ENCODE results near the gene DNAH14. TPM values are rescaled to one million over a fixed set of nuclear protein-coding genes. Genes with fewer than 3 reads are reported as not detected.

Gene DNAH14
- total and polyA plus RNA-seq, 2 experiments from 2014 or later = 55.3 to 80.2 TPM

DNA sequence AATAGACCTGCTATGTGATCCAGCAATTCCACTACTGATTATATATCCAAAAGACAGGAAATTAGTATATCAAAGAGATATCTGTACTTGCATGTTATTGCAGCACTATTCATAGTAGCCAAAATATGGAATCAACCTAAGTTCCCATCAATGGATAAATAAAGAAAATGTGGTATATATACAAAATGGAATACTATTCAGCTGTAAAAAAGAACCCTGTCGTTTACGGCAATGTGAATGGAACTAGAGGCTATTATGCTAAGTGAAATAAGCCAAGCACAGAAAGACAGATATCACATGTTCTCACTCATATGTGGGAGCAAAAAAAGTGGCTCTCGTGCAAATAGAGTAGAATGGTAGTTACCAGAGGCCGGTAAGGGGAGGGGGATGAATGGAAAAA is 9.2 kb downstream of the DNAH14 start:
- Mint-ChIP-seq H3K9me3 (peaks cover 67% of the 10 kb centered on the region), H3K36me3 (ENCODE audit: low read depth) (peaks cover 48% of the 10 kb centered on the region), H3K27ac (no peak overlapping the region), H3K4me1 (no peaks in the 10 kb centered on the region), H3K27me3 (ENCODE audit: insufficient read depth, low read depth, poor library complexity) (peaks cover 3% of the 10 kb centered on the region), H3K4me3 (no peak overlapping the region)
- Histone ChIP-seq H3K4me2 (no peak overlapping the region), H3K27me3 (ENCODE audit: insufficient read depth) (no peaks in the 10 kb centered on the region), H4K20me1 (replicated peaks; ENCODE audit: insufficient read depth) (no peaks in the 10 kb centered on the region; the same call in 1 of the 2 replicates), H3F3A (replicated peaks; ENCODE audit: low read depth) (no peaks in the 10 kb centered on the region), H3K79me2 (replicated peaks; ENCODE audit: insufficient read depth) (peaks cover 57% of the 10 kb centered on the region), H3K9me2 (ENCODE audit: insufficient read depth) (no peaks in the 10 kb centered on the region), H3K4me1 (ENCODE audit: insufficient read depth) (no peaks in the 10 kb centered on the region), H2AFZ (no peak overlapping the region), H3K27ac (ENCODE audit: low read depth) (no peak overlapping the region), H3K36me3 (ENCODE audit: insufficient read depth) (peaks cover 11% of the 10 kb centered on the region; the same call in 1 of the 2 replicates), H3K4me3 (no peak overlapping the region)
- DNase-seq (ENCODE audit: low spot score) (no peak), ATAC-seq (no peak)
- TF ChIP-seq, protein P1, sequence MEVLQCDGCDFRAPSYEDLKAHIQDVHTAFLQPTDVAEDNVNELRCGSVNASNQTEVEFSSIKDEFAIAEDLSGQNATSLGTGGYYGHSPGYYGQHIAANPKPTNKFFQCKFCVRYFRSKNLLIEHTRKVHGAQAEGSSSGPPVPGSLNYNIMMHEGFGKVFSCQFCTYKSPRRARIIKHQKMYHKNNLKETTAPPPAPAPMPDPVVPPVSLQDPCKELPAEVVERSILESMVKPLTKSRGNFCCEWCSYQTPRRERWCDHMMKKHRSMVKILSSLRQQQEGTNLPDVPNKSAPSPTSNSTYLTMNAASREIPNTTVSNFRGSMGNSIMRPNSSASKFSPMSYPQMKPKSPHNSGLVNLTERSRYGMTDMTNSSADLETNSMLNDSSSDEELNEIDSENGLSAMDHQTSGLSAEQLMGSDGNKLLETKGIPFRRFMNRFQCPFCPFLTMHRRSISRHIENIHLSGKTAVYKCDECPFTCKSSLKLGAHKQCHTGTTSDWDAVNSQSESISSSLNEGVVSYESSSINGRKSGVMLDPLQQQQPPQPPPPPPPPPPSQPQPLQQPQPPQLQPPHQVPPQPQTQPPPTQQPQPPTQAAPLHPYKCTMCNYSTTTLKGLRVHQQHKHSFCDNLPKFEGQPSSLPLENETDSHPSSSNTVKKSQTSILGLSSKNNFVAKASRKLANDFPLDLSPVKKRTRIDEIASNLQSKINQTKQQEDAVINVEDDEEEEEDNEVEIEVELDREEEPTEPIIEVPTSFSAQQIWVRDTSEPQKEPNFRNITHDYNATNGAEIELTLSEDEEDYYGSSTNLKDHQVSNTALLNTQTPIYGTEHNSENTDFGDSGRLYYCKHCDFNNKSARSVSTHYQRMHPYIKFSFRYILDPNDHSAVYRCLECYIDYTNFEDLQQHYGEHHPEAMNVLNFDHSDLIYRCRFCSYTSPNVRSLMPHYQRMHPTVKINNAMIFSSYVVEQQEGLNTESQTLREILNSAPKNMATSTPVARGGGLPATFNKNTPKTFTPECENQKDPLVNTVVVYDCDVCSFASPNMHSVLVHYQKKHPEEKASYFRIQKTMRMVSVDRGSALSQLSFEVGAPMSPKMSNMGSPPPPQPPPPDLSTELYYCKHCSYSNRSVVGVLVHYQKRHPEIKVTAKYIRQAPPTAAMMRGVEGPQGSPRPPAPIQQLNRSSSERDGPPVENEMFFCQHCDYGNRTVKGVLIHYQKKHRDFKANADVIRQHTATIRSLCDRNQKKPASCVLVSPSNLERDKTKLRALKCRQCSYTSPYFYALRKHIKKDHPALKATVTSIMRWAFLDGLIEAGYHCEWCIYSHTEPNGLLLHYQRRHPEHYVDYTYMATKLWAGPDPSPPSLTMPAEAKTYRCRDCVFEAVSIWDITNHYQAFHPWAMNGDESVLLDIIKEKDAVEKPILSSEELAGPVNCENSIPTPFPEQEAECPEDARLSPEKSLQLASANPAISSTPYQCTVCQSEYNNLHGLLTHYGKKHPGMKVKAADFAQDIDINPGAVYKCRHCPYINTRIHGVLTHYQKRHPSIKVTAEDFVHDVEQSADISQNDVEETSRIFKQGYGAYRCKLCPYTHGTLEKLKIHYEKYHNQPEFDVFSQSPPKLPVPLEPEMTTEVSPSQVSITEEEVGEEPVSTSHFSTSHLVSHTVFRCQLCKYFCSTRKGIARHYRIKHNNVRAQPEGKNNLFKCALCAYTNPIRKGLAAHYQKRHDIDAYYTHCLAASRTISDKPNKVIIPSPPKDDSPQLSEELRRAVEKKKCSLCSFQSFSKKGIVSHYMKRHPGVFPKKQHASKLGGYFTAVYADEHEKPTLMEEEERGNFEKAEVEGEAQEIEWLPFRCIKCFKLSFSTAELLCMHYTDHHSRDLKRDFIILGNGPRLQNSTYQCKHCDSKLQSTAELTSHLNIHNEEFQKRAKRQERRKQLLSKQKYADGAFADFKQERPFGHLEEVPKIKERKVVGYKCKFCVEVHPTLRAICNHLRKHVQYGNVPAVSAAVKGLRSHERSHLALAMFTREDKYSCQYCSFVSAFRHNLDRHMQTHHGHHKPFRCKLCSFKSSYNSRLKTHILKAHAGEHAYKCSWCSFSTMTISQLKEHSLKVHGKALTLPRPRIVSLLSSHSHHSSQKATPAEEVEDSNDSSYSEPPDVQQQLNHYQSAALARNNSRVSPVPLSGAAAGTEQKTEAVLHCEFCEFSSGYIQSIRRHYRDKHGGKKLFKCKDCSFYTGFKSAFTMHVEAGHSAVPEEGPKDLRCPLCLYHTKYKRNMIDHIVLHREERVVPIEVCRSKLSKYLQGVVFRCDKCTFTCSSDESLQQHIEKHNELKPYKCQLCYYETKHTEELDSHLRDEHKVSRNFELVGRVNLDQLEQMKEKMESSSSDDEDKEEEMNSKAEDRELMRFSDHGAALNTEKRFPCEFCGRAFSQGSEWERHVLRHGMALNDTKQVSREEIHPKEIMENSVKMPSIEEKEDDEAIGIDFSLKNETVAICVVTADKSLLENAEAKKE (CRISPR knock-in tag; IDR thresholded peaks at IDR 0.05) = no peak
- TF ChIP-seq CREB1 (CRISPR knock-in tag; IDR thresholded peaks at IDR 0.05; ENCODE audit: low read depth) (no peak), POLR2AphosphoS5 (IDR thresholded peaks at IDR 0.05; ENCODE audit: low read depth) (no peak), ZNF114 (CRISPR knock-in tag; IDR thresholded peaks at IDR 0.05) (no peak), EZH2phosphoT487 (IDR thresholded peaks at IDR 0.05; ENCODE audit: unreplicated experiment) (no peak), ZNF331 (CRISPR knock-in tag; IDR thresholded peaks at IDR 0.05; ENCODE audit: low read depth) (no peak)
- TF ChIP-seq, protein P2, sequence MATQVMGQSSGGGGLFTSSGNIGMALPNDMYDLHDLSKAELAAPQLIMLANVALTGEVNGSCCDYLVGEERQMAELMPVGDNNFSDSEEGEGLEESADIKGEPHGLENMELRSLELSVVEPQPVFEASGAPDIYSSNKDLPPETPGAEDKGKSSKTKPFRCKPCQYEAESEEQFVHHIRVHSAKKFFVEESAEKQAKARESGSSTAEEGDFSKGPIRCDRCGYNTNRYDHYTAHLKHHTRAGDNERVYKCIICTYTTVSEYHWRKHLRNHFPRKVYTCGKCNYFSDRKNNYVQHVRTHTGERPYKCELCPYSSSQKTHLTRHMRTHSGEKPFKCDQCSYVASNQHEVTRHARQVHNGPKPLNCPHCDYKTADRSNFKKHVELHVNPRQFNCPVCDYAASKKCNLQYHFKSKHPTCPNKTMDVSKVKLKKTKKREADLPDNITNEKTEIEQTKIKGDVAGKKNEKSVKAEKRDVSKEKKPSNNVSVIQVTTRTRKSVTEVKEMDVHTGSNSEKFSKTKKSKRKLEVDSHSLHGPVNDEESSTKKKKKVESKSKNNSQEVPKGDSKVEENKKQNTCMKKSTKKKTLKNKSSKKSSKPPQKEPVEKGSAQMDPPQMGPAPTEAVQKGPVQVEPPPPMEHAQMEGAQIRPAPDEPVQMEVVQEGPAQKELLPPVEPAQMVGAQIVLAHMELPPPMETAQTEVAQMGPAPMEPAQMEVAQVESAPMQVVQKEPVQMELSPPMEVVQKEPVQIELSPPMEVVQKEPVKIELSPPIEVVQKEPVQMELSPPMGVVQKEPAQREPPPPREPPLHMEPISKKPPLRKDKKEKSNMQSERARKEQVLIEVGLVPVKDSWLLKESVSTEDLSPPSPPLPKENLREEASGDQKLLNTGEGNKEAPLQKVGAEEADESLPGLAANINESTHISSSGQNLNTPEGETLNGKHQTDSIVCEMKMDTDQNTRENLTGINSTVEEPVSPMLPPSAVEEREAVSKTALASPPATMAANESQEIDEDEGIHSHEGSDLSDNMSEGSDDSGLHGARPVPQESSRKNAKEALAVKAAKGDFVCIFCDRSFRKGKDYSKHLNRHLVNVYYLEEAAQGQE (IDR thresholded peaks at IDR 0.05; ENCODE audit: unreplicated experiment) = no peak

Data from GM23338 (cell line).